Measurements from ENCODE around the gene GPR139.

GPR139 gene

DNA sequence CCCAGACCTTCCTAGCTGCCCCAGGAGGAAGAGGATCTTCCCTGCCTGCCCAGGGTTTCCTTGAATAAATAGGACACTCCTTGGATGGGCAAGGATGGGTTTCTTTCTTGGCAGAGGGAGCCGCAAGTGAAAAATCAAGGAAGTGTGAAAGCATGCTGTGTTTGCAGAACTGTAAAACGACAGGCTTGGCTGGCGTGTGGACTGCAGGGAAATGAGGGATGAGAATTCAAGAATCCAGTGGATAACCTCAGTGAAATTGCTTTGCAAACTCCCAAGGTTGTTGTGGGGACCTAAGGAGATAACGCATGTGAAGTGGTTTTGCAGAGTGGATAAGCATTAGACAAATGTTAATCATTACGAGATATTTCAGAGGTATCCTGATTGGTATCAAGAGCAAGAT lies 20.4 kb downstream of the GPR139 start:
- DNase-seq (ENCODE audit: low spot score) = no peak

DNA sequence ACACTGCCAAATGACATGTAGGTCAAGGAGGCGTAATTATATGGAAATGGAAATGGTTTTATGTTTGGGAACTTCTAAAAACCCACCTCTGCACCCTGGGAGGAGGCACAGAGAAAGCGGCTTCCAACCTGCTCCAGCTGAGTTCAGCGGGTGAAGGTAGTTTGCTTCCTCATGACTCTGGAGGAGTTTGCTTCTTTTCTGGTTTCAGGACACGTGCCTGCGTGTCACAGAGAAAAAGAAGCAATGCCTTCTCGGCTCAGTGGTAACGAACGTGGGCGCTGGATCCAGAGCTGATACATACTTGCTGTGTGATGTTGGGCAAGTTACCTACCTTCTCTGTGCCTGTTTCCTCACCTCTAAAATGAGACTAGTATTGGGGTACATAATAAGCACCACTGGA lies 22.1 kb downstream of the GPR139 start:
- no peak for DNase-seq (ENCODE audit: low spot score)

DNA sequence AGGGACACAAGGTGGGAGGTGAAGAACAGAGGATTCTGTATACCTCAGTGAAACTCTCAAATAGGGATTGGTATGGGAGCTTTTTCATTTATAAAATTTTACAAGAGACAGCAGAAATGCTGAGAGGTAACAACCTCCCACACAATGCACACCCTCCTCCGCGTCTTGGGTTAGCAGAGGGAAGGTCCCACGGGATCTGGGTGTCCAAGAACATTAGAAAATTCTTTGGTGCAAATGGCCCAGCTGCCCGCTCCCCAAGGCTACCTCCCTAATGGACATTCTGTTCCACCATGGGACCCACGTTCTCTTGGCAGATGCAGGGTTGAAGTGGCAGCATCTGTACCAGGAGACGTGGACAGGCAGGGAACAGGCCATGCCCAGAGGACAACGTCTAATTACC lies 22.5 kb downstream of the GPR139 start:
- no peak for DNase-seq (ENCODE audit: low spot score)

DNA sequence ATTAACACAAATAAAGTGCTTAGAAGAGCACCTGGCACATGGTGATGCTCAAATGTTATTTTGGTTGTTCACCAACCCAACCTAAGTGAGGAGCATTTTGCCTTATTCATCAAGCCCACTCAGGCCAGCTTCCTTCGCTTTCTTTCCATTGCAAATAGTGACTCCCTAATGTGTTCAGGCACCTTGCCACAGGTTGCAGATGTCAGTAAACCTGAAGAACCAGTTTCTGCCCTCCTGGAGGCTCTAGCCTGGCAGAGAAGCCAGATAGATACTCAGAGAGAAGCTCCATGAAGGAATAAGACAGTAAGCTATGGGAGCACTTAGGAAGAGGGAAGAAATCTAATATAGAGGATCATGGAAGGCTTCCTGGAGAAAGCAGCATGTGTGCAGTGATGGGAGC lies 23.9 kb downstream of the GPR139 start:
- DNase-seq (ENCODE audit: low spot score) = no peak

DNA sequence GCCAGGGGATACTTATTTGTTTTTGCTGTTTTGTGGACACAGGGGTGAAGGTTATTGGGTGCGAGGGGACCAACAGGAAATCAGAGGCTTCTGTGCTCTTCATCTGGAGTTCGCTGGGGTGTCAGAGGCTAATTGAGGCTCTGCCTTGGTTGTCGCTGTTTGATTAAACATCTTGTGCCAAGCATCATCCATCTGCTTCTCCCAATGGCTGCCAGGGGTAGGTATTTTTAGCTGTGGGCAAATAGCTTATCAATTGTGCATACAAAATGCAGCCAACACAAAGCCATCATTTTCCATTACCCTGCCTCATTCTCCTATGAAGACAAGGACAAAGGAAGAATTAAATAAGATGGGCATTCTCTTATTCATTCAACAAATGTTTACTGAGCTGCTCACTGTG lies 27.8 kb downstream of the GPR139 start:
- DNase-seq (ENCODE audit: low spot score) = no peak

DNA sequence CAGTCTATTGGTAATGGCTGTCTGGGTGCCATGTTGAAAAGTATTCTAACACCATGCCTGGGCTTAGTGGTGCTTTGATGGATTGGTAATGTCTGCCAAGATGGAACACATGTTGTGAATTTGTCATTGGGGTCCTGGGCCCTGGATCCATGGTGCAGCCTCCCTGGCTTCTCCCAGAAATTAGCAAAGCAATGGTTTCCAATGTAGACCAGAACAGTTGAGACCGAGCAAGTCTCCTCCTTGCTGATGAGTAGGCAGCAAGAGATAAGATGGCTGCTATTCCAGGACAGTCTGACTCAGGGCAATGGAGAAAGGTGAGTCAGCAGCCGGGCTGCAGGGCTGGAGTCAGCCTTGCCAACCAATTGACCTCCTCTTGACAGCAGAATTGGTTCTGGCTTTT lies 30.8 kb downstream of the GPR139 start:
- DNase-seq (ENCODE audit: low spot score) = no peak

DNA sequence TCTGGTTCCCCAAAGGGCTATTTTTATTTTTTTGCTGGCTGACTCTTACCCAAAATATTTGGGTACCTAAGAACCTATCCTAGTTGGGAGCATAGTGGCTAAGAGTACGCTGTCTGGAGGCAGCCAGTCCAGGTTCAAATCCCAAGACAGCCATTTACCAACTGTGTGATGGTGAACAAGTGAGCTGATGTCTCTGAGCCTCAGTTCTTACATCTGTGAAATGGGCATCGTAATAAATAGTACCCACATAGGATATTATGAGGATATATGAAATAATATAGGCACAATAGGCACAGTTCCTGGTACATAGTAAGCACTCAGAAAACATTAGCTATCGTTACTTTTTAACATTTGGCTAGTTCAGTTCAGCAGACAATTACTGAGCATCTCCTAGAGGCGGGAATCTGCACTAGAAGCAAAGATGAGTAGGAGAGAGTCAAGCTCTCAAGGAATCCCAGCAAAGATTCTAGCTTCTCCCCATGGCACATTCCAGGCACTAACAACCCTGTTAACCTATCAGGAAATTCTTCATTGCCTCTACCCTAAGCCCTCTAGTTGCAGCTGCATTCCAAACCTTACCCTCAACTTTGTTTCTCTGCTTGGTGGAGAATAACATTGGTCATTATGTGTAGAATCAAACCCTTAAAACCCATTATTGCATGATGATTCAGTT lies 31.6 kb downstream of the GPR139 start:
- DNase-seq (ENCODE audit: low spot score) = no peak

DNA sequence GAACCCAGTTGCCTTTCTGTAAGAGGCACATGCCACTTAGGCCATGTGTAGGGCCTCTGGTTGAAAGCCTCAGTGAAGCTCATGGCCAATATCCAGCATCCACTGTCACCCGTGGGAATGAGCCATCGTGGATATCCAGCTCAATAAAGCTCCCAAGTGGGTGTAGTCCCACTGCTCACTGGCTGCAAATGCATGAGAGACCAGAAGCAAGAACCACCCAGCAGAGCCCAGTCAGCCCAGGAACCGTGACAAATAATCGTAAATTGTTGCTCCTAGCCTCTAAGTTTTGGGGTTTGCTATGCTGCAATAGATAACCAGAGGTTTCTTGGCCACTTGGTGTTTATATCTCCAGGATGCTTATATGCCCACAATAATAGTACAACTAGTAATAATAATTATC lies 33.7 kb downstream of the GPR139 start:
- DNase-seq (ENCODE audit: low spot score) = no peak

DNA sequence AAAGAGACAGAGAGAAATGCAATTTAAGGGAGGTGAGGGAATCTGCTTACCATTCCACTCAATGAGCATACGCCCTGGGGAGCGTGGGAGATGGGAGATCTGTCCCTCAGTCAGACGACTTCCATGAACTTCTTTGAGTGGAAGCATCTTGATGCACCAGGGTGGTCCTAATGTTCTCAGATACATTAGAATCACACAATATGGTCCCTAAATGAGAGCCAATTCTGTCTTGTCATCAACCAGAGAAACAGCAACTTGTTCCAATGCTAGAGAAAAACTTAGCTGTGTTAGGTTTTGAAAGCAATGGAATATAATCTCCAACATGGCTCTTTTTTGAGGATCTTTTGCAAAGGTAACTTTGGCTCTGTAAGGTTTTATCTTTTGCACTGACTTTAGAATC lies 44.1 kb downstream of the GPR139 start:
- no peak for DNase-seq (ENCODE audit: low spot score)

DNA sequence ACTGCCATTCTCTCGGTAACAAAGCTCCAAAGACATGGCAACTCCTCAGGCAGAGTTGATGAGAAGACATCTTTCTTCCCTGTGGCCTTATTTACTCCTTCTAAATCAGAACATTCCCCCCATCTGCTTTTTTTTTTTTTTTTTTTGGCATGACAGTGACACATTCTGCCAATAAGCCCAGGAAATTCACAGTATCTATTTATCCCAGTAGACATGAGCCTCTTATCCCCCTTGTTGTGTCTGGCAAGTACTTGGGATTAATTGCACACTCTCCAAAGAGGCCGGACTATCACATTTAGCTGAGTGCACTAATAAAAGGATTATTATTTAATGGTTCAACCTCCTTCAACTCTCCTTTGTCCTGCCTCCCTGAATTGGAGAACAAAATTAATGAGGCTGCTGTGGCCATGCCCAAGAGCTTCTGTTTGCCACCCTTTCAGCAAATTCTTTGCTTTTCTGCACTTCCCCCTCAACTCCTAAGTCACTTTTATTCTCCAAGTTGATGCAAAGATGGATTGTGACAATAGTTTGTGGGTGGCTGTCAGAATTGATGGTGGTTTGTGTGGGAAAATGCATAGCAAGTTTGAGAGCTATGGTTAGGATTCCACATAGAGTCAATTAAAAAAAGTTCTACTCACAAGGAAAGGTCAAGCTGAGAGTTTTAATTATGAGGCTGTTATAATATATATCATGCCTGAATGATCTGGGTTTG lies 47.2 kb downstream of the GPR139 start:
- no peak for DNase-seq (ENCODE audit: low spot score)

DNA sequence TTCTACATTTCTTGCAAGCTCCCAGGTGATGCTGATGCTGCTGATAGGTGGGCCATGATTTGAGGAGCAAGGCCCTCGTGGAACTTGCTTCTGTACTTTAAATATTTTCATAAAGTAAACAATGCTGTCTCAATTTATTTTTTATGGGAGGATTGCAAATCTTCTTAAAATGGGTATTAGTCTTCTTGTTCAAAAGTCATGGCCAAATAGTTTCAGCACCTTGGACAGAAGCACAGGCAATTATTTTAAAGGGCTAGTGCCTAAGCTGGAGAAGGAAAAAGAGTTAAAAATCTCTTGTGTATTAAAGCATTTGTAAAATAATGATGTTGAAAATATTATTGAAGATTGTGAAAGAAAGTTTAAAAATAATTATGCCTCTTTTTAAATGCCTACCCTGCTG lies 50.5 kb downstream of the GPR139 start:
- DNase-seq (ENCODE audit: low spot score) = no peak

DNA sequence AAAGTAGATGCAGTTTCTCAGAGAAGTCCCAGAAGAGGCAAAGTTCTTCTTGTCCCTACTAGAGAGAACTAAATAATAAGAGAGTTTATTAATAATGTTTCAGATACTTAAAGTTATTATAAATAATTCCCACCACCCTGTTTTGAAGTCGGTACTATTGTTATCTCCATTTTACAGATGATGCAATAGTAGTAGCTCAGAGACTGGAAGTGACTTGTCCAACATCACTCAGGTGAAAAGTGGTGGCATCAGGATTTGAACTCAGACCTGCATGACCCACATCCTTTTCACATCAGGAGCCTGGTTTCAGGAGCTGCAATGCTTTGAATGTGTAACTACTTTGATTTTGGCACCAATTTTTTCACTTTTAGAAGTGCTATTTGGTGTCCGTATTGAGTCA lies 52.7 kb downstream of the GPR139 start:
- DNase-seq (ENCODE audit: low spot score) = no peak

DNA sequence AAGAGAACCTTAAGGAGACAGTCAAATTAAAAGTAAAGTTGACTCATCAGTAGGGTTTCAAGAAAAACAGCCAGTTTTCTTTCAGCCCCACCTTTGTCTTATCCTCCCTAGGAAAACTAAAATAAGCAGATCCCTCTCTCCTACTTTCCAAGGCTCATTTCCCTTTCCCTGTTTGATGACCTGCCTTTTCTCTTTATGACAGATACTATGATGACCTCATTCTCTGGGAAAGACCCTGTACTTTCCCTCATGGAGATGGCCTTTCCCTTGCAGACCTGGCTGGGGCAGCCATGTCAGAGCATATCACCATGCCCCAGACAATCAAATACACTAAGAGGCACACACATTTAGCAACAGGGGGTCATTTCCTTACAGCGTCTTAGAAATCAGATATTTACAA lies 53.6 kb downstream of the GPR139 start:
- no peak for DNase-seq (ENCODE audit: low spot score)

DNA sequence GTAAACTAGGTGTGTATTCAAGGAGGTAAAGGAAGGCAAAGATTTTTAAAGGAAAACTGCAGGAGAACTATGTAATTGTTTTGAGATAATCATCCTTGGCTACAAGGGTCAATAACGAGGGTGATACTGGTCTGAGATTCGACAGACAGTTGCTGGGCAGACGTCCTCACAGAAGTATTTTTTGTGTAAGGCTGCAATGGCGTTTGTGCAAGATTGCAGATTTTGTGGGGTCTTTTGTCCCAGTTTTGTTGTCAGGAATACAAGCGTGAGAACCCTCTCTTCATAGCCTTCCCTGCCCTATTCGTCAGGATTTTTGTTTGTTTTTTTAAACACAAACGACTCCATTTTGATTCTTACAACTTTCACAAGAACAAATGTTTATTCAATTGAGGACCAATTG lies 57.5 kb downstream of the GPR139 start:
- DNase-seq (ENCODE audit: low spot score) = no peak

DNA sequence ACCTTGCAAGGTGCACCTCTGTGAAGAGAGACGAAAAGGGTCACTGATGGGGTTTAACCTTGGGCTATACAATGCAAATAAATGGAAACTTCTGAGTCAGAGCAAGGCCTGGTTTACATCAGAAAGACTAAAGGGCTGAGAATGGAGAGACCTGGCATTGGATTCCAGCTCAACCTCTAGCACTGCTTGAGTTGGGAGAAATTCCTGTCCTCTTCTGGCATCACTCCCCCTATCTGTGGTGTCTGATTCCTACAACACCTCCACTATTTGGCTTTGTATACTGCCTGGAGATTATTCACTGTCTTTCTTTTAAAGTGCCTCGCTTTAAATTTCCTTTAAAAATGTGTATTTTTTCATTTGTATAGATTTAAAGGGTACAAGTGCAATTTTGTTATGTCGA lies 68.8 kb downstream of the GPR139 start:
- no peak for DNase-seq (ENCODE audit: low spot score)

DNA sequence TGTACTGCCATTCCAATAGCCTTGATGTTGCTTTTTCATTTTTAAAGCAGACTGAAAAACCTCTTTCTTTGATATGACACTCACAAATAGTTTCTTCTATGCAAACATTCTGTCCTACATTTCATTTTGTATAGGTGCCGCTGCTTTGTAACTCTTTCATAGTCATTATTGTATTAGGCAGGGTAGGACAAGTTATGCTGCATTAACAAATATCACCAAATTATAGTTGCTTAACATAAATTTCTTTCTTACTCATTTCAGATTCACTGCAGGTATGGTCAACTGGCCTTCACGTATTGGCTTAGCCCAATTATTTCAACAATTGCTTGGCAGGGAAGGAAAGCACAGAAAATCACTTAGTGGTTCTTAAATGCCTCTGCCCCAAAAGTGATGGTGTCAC lies 70.8 kb downstream of the GPR139 start:
- DNase-seq (ENCODE audit: low spot score) = no peak

DNA sequence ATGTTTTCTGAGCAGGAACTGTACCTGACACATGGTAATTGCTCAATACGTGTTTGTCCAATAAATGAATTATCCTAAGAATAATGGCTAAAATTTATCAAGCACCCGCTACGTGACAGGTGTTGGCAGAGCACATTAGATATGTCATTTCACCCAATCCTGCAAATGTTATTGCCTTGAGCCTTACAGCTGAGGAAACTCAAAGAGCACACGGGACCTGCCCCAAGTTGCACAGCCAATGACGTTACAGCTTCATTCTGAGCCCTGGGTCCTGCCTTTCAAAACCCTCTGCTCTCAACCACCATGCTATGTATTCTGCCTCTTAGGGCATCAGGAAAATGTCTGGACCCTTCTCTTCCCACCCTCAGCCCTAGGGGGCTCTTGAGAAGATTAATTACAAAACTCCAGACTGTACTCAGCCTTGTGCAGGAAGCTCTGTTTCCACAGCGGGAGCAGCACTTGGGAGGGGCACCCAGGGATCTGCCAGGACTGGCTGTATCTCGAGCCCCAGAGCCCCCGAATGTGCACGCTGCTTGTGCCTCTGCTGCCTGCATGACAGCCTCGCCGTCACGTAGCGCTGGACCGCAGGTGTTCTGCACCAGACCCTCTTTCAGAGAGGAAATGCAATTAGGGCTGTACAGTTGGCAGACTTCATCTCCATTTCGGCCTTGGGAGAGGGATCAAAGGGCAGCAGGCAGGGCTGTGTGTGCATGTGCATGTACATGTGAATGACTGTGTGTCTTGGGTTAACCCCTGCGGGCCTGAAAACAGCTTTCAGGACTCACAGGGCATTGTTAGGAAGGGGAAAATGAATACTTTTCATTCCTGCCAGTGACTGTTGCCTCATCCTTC lies 71.6 kb downstream of the GPR139 start:
- no peak for DNase-seq (ENCODE audit: low spot score)

DNA sequence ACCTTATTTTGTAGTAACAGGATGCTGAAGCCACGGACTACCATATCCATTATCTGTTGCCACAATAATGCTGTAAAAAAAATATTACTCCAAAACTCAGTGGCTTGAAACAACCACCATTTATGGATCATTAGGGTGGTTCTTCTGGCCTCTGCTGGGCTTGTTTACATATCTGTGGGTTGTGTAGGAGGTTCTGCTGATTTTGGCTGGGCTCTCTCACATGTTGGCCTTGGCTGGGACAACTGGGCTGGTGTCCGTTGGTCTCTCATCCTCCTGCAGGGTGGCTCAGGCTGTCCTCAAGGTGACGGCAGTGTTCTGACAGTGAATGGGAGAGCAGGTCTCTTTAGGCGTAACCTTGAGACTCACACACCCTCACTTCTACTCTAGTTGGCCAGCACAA lies 76.0 kb downstream of the GPR139 start:
- no peak for DNase-seq (ENCODE audit: low spot score)

DNA sequence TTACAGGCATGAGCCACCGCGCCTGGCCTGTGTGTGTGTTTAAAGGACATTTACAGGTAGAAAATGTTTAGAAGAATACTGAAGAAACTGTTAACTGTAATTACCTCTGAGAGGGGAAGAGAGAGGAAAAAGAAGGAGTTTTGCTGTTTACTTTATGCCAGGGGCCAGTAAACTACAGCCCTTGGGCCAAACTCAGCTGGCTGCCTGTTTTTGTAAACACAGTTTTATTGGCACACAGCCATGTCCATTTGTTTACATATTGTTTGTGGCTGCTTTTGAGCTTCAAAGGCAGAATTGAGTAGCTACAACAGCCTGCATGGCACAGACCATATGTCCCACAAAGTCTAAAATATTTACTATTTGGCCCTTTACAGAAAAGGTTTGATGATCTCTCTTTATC lies 76.4 kb downstream of the GPR139 start:
- DNase-seq (ENCODE audit: low spot score) = no peak

DNA sequence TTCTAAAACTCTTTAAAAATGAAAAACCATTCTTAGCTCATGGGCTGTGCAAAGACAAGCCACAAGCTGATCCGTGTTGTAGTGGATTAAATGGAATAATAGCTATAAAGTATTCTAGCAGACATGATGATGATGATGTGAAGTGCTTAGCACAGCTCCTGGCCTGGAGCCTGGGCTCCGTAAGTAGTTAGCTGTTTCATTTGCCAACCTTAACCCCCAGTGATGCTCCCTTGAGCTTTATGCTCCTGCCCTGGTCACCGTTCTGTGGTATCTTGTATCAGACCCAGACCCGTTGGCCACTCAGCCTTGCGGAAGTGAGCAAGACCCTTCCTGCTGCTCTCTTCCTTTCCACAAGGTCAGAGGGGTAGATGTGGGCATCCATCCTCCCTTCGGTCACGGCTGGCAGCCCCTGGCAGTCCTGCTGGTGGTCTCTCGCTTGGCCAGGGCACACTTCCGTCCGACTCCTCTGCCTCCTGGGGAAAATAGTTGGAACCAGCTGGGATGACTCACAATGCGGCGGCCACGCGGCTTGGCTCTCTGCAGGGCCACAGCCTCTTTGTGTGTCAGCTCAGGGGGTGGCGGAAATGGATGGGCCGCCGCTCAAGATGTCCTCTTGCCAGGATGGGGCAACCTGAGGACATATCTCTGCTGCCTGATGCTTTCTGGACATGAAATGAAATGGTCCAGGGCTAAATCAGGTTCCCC lies 79.1 kb downstream of the GPR139 start:
- DNase-seq (ENCODE audit: low spot score) = no peak

DNA sequence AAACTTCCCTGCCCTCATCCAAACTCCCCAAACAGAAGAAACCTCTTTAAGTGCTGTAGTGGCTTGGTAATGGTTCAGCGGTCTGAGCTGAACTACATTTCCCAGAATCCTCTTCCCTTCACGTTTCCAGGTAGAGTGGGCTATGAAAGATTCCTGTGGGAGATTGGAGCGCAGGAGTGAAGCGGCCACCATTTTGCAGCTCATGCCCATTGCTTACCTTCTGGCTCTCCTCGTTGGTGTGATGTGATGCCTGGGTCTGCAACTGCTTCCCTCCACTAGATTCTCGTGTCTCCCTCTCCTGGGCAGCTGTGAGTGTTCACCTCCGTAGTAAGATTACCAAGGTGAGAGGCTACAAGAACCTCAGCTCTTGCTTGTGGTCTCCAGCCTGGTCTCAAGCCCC lies 82.1 kb downstream of the GPR139 start:
- no peak for DNase-seq (ENCODE audit: low spot score)

DNA sequence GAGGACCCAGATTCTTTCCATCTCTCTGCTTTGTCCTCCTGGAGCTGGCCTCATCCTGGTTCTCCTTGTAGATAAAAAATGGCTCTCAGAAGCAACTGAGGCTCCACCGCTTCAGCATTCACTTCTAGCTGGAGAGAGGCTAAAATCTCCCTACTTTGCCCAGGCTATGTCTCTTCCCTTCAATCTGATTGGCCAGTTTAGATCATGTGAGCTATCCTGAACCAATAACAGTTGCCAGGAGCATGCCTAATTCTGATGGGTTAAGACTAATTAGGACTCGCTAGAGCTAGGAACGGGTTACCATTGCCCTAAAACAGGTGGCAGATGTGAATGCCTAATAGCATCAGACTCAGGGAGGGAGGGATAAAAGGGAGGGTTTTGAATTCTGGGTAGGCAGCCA lies 89.6 kb downstream of the GPR139 start:
- DNase-seq (ENCODE audit: low spot score) = no peak

Data from CD4-positive, alpha-beta T cell treated with Interleukin-6 at 100 ng/mL for 8 hours (primary cell).